ENCODE measurements around the gene TM4SF20.

DNA sequence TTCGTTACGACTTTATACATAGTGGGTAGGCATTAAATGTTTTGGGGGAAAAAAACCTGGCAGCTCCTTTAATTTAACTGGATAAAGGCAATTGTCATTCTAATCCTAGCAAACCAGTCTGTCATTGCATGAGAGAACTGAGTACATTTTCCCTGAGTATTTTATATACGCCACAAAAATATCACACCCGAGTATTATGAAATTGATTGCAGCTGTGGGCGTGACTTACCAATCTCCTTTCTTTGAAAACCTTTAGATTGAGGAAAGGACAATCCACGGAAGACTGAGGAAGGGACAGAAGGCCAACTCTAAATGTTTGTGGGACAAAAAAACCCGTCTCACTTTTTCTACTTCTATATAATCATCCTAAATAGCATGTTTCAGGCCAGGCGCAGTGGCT, 9.0 kb downstream of the TM4SF20 start:
- TF ChIP-seq, protein P1, sequence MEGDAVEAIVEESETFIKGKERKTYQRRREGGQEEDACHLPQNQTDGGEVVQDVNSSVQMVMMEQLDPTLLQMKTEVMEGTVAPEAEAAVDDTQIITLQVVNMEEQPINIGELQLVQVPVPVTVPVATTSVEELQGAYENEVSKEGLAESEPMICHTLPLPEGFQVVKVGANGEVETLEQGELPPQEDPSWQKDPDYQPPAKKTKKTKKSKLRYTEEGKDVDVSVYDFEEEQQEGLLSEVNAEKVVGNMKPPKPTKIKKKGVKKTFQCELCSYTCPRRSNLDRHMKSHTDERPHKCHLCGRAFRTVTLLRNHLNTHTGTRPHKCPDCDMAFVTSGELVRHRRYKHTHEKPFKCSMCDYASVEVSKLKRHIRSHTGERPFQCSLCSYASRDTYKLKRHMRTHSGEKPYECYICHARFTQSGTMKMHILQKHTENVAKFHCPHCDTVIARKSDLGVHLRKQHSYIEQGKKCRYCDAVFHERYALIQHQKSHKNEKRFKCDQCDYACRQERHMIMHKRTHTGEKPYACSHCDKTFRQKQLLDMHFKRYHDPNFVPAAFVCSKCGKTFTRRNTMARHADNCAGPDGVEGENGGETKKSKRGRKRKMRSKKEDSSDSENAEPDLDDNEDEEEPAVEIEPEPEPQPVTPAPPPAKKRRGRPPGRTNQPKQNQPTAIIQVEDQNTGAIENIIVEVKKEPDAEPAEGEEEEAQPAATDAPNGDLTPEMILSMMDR (conservative IDR thresholded peaks at IDR 0.05; ENCODE audit: low read depth, low read length): no peak
- no peak for TF ChIP-seq EZH2 (IDR thresholded peaks at IDR 0.05; ENCODE audit: borderline replicate concordance, low read depth, low read length, poor library complexity, severe bottlenecking)

All from A673 (cell line).